GM12873 (cell line): Measurements from ENCODE around the gene RPS2.

Experiments used
- TF ChIP-seq, protein P1 (sequence below): IDR thresholded peaks from 2 replicates; pipeline ENCODE4 v1.5.1; 2012; ENCODE audit warnings: low read depth, mild to moderate bottlenecking, moderate library complexity, low read length, control low read depth; ENCODE audit not compliant: insufficient read depth; ENCODE audit errors: missing control alignments

The RPS2 gene

DNA sequence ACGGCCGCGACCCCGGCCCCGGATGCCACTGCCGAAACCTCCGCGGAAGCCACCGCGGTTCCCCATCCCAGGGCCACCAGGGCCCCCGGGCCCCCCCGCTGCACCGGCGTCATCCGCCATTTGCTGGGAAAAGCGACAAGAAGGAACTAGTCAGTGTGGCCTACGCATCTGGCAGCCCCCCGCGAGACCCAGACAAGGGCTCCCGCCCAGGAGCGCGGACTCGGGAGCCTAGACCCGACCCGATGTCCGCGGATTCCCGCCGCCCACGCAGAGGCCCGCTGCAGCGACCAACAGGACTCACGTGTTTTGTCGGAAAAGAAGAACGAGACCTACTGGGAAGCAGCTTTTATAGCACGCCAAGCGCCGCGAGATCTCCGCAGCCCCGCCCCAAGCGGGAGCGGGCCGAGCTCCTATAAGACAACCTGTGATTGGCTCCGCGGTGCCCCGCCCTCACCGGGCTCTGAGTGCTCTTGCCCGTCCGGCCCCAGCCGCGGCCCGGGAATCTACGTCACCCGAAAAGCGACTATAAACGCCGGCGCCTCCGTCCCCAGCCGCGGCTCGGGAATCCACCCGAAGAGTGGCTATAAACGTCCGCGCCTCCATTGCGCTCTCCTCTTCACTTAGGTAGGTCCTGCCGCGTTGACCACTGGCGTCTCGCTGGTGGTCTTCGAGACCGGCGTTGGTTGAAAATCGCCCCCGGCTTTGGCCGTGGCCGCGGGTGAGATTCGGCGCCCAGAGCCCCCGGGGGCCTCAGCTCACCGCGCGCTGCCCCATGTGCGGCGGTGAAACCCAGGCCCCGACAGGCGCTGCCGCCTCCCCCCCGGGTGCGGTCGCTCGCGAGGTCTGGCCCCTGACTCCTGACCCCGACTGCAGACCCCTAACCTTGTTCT lies at the start of gene RPS2:
TSS of gene RPS2 (minus strand) at position 321 of the 890 bp plus-strand sequence. CDS start at position 120, 201 bp downstream.
- TF ChIP-seq, protein P1, sequence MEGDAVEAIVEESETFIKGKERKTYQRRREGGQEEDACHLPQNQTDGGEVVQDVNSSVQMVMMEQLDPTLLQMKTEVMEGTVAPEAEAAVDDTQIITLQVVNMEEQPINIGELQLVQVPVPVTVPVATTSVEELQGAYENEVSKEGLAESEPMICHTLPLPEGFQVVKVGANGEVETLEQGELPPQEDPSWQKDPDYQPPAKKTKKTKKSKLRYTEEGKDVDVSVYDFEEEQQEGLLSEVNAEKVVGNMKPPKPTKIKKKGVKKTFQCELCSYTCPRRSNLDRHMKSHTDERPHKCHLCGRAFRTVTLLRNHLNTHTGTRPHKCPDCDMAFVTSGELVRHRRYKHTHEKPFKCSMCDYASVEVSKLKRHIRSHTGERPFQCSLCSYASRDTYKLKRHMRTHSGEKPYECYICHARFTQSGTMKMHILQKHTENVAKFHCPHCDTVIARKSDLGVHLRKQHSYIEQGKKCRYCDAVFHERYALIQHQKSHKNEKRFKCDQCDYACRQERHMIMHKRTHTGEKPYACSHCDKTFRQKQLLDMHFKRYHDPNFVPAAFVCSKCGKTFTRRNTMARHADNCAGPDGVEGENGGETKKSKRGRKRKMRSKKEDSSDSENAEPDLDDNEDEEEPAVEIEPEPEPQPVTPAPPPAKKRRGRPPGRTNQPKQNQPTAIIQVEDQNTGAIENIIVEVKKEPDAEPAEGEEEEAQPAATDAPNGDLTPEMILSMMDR: no peak

DNA sequence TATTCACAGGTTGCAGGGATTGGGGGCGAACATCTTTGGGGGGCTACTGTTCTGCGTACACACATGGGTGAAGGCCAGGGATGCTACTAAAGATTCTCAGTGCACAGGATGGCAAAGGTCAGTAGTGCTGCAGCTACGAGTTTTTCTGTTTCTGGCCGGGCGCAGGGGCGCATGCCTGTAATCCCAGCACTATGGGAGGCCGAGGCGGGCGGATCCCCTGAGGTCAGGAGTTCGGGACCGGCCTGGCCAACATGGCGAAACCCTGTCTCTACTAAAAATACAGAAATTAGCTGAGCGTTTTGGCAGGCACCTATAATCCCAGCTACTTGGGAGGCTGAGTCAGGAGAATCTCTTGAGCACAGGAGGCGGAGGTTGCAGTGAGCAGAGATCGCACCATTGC lies 48.9 kb upstream of the RPS2 start:
- TF ChIP-seq, protein P1: no peak

DNA sequence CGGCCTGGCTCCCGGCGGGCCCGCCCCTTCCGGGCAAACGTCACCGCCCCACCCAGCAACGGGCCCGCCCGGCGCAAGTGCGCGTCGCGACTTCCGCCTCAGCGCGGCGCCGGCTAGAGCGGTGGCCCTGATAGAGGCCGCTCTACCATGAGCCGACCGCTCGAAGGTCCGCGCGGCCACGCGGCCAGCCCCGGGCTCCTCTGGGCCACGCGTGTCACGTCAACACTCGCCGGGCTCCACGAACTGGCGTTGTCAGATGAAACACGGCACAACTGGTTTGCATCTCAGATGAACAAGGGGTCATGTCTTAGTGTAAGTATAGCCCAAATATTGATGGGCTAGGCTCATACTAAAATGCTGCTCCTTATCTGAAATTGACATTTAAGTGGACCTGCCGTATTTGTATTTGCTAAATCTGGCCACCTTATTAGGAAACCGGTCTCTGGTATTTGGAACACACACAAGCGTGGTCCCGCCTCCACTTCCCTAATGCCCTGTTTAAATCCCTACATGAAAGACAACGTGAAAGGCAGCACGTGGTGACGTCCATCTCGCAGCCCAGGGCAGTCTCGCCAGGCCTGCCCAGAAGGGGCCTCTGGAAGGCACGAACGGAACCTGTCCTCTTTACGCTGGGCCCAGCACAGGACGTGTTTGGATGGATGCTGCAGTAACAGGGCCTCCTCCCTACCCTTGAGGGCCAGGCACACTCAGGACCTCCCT lies 45.3 kb upstream of the RPS2 start, which contains the start of gene ZNF598:
TSS of gene ZNF598 (minus strand) at position 31 of the 720 bp plus-strand sequence.
- TF ChIP-seq, protein P1: no peak

DNA sequence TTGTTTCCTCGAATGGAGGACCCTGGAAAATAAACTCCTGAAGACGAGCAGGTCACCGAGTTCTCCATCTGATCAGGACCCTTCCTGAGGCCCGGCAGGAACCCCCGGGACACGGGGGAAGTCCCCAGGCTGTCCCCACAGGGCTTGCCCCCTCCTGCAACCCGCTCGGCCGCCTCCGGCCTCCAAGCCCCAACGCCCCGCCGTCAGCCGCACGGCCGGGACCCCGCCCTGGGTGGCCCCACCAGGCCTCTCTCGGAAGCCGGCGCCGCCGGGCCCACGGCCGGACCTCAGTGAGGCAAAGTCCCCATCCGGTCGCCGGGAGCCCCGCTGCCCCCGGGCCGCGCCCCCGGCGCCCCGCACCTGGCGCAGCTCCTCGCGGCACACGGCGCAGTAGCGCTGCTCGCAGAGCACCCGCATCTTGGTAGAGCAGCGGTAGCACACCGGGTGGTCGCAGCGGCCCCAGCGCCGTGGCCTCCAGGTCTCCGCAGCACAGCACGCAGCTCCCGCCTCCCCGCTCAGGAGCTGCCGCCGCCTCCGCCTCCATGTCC lies 44.6 kb upstream of the RPS2 start:
- TF ChIP-seq, protein P1: no peak

DNA sequence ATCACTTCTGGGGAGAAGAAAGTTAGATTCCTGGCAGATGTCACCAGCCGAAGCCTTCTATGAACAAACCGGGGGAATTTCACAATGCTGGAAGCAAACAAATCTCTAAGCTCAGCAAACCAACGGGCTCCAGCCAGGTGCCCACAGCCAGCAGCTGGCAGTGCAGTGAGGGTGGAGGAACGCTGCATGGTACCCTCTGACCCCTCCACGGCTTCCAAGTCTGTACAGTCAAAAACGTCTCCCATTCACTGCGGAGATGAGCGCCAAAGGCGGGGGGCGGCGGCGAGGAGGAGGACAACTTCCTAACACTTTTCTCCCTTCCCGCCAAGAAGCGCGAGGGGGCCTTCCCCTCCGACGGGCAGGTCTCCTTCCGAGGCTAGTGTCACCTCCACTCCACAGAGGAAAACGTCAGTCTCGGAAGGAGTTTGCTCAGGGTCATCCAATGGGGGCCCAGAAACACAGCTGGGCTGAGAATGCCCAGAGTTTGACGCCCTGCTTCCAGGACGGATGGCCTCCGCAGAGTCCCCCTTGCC lies 44.1 kb upstream of the RPS2 start:
- TF ChIP-seq, protein P1: no peak

DNA sequence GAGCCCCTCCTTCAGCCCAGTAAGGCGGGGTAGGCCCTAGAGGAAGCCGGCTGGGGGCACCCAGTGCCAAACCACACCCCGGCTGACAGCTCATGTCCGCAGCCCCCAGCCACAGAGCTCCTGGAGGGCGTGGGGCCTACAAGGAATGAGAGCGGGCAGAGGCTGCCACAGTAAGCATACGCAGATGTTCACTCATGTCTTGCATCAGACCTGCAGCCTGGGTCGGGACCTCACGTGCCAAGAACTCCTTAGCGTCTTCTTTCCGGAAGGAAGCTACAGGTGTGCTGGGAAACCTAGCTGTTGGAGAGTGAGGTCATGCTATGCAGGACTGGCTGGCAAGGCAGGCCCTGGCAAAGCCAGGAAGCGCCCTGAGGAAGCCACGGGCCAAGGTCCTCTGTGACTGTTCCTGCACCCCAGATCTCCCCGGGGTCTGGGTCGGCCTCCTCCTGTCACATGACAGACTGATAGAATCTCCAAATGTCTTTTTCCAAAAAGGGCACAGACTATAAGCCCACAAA lies 43.4 kb upstream of the RPS2 start:
- TF ChIP-seq, protein P1: no peak
